GM23338 (cell line): ENCODE data around the gene FCN2. TPM values are rescaled to one million over a fixed set of nuclear protein-coding genes. Genes with fewer than 3 reads are reported as not detected.

Source experiments
- ATAC-seq: fragments of 200-7000 bp; cut with Tn5 transposase; 3 replicates; pipeline ENCODE4 v1.9.1; 2020
- DNase-seq: peaks from one replicate; pipeline ENCODE4 v3.0.0-alpha.2; 2015; ENCODE audit warnings: low spot score
- H2AFZ ChIP-seq: fragments of 200-600 bp; sonication (generic); 2 replicates; pipeline ENCODE4 v1.8.0; 2016; ENCODE audit warnings: antibody characterized with exemption, mild to moderate bottlenecking, moderate library complexity
- H3F3A ChIP-seq: fragments of 200-600 bp; sonication (generic); replicated peaks from 2 replicates; pipeline ENCODE4 v1.8.0; 2017; ENCODE audit warnings: antibody characterized with exemption, mixed run types, low read depth
- H3K27ac ChIP-seq: fragments of 200-600 bp; sonication (generic); 2 replicates; pipeline ENCODE4 v1.6.1; 2016; ENCODE audit warnings: low read depth
- H3K27me3 ChIP-seq: fragments of 200-600 bp; sonication (generic); 2 replicates; pipeline ENCODE4 v1.8.0; 2016; ENCODE audit warnings: mild to moderate bottlenecking, mixed run types, moderate library complexity; ENCODE audit not compliant: insufficient read depth
- H3K36me3 ChIP-seq: fragments of 200-600 bp; sonication (generic); 2 replicates; pipeline ENCODE4 v1.8.0; 2016; ENCODE audit warnings: mild to moderate bottlenecking; ENCODE audit not compliant: insufficient read depth
- H3K4me1 ChIP-seq: fragments of 200-600 bp; sonication (generic); 2 replicates; pipeline ENCODE4 v1.8.0; 2016; ENCODE audit warnings: mild to moderate bottlenecking, moderate library complexity; ENCODE audit not compliant: insufficient read depth
- H3K4me2 ChIP-seq: fragments of 200-600 bp; sonication (generic); 2 replicates; pipeline ENCODE4 v1.7.1; 2017; ENCODE audit warnings: mixed run types
- H3K4me3 ChIP-seq: fragments of 200-600 bp; sonication (generic); 2 replicates; pipeline ENCODE4 v1.6.1; 2016; ENCODE audit warnings: mixed run types
- H3K79me2 ChIP-seq: fragments of 200-600 bp; sonication (generic); replicated peaks from 2 replicates; pipeline ENCODE4 v1.8.0; 2017; ENCODE audit warnings: mild to moderate bottlenecking; ENCODE audit not compliant: insufficient read depth
- H3K9me2 ChIP-seq: fragments of 200-600 bp; sonication (generic); 2 replicates; pipeline ENCODE4 v1.8.0; 2017; ENCODE audit not compliant: insufficient read depth
- H4K20me1 ChIP-seq: fragments of 200-600 bp; sonication (generic); replicated peaks from 2 replicates; pipeline ENCODE4 v1.8.0; 2017; ENCODE audit warnings: mild to moderate bottlenecking; ENCODE audit not compliant: insufficient read depth
- H3K27ac Mint-ChIP-seq: 2 replicates; pipeline ENCODE4 v1.8.0; 2020; ENCODE audit warnings: inconsistent platforms, mild to moderate bottlenecking, moderate library complexity, mixed read lengths
- H3K27me3 Mint-ChIP-seq: 3 replicates; pipeline ENCODE4 v1.8.0; 2022; ENCODE audit warnings: low read depth, mild to moderate bottlenecking, moderate library complexity, mixed read lengths, inconsistent platforms; ENCODE audit not compliant: insufficient read depth, poor library complexity
- H3K36me3 Mint-ChIP-seq: 3 replicates; pipeline ENCODE4 v1.8.0; 2021; ENCODE audit warnings: low read depth, mild to moderate bottlenecking, inconsistent platforms, moderate library complexity, mixed read lengths
- H3K4me1 Mint-ChIP-seq: 3 replicates; pipeline ENCODE4 v1.8.0; 2020; ENCODE audit warnings: mild to moderate bottlenecking, inconsistent platforms, mixed read lengths
- H3K4me3 Mint-ChIP-seq: 3 replicates; pipeline ENCODE4 v1.8.0; 2021; ENCODE audit warnings: moderate library complexity, mild to moderate bottlenecking, inconsistent platforms, mixed read lengths
- H3K9me3 Mint-ChIP-seq: 3 replicates; pipeline ENCODE4 v1.8.0; 2020; ENCODE audit warnings: moderate library complexity, mild to moderate bottlenecking, inconsistent platforms, mixed read lengths
- CREB1 ChIP-seq: fragments of 250-450 bp; sonication (Bioruptor Pico); IDR thresholded peaks from 2 replicates; pipeline ENCODE4 v1.5.0; 2020; ENCODE audit warnings: low read depth, mild to moderate bottlenecking, moderate library complexity
- EZH2 ChIP-seq: fragments of 200-600 bp; sonication (generic); IDR thresholded peaks from one replicate; pipeline ENCODE4 v1.8.0; 2017; ENCODE audit warnings: antibody characterized with exemption, mild to moderate bottlenecking, low read depth; ENCODE audit not compliant: unreplicated experiment
- EZH2phosphoT487 ChIP-seq: fragments of 200-600 bp; sonication (generic); IDR thresholded peaks from one replicate; pipeline ENCODE4 v1.8.1; 2018; ENCODE audit warnings: antibody characterized with exemption; ENCODE audit not compliant: unreplicated experiment
- JUNB ChIP-seq: IDR thresholded peaks from one replicate; pipeline ENCODE4 v1.6.1; 2016; ENCODE audit warnings: antibody characterized with exemption; ENCODE audit not compliant: unreplicated experiment
- NANOG ChIP-seq: IDR thresholded peaks from 2 replicates; pipeline ENCODE4 v1.6.1; 2016; ENCODE audit warnings: antibody characterized with exemption, borderline replicate concordance
- POLR2AphosphoS5 ChIP-seq: IDR thresholded peaks from 2 replicates; pipeline ENCODE4 v1.6.1; 2016; ENCODE audit warnings: antibody characterized with exemption, low read depth
- STAT1 ChIP-seq: IDR thresholded peaks from one replicate; pipeline ENCODE4 v1.6.1; 2016; ENCODE audit warnings: antibody characterized with exemption; ENCODE audit not compliant: unreplicated experiment
- ZNF114 ChIP-seq: fragments of 250-450 bp; sonication (Bioruptor Pico); IDR thresholded peaks from 2 replicates; pipeline ENCODE4 v1.5.0; 2020; ENCODE audit warnings: mild to moderate bottlenecking, moderate library complexity
- ZNF331 ChIP-seq: fragments of 250-450 bp; sonication (Bioruptor Pico); IDR thresholded peaks from 2 replicates; pipeline ENCODE4 v1.5.0; 2020; ENCODE audit warnings: low read depth, mild to moderate bottlenecking, moderate library complexity
- polyA plus RNA-seq: library from polyadenylated mRNA; unstranded; fragments of >200 nt; fragmentation: Nextera tagmentation; extraction: Ambion mirVana; gene quantifications from 2 replicates; pipeline ENCODE4 v1.2.1, GENCODE V29; 2016
- total RNA-seq: library from RNA; depleted of rRNA; stranded (reverse); fragments of >200 nt; shearing (Covaris generic); gene quantifications from 2 replicates; pipeline ENCODE4 v1.2.3, GENCODE V29; 2014
- TF ChIP-seq, protein P1 (sequence below): IDR thresholded peaks from one replicate; pipeline ENCODE4 v1.6.1; 2018; ENCODE audit warnings: antibody characterized with exemption; ENCODE audit not compliant: unreplicated experiment
- TF ChIP-seq, protein P2 (sequence below), 2 experiments: fragments of 200-600 bp in 1 of 2; sonication (generic) in 1 of 2; conservative IDR thresholded peaks; 2 replicates each; pipeline versions ENCODE4 v1.5.1 to v1.6.1; 2016 to 2017; ENCODE audit warnings: antibody characterized with exemption in 2 of 2, low read depth in 2 of 2, mild to moderate bottlenecking in 2 of 2, moderate library complexity in 1 of 2
- TF ChIP-seq, protein P3 (sequence below): IDR thresholded peaks from 2 replicates; pipeline ENCODE4 v1.6.1; 2016; ENCODE audit warnings: antibody characterized with exemption
- TF ChIP-seq, protein P4 (sequence below): fragments of 250-450 bp; sonication (Bioruptor Pico); IDR thresholded peaks from 2 replicates; pipeline ENCODE4 v1.5.0; 2020; ENCODE audit warnings: mild to moderate bottlenecking, moderate library complexity

Gene FCN2
- total and polyA plus RNA-seq, 2 experiments from 2014 or later: not detected

DNA sequence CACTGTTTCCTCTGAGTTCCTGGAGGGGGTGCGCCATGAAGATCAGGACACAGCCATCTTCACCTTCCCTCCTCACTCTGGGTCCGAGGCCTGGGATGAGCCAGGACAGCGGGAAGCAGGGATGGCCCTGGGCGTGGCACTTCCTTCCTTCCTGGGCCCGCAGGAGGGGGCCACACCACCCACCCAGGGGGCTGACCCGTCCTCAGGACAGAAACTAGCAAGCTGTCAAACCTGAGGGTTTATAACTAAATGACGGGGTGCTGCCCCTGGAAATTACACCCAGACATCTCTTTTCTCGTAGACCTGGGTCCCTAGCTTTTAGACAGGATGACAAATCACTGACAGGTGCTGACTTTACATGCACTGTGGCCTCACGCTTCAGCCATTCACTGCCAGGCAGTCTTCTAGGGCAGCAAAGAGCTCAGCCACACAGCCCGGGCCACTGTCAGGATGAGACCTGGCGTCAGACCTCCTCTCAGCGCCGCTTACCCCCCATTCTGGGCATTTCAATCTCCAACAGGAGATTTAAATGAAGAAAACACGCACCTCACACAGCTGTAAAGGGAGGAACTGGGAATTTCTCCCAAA is 8.1 kb downstream of the FCN2 start:
- no peak for ATAC-seq
- Histone ChIP-seq H3K9me2 (no peaks in the 10 kb centered on the region), H2AFZ (no peak overlapping the region), H3K27me3 (no peaks in the 10 kb centered on the region), H3F3A (no peaks in the 10 kb centered on the region), H3K4me2 (no peak overlapping the region), H3K4me1 (no peaks in the 10 kb centered on the region), H3K79me2 (no peaks in the 10 kb centered on the region), H3K27ac (no peak overlapping the region), H3K36me3 (no peaks in the 10 kb centered on the region), H3K4me3 (no peak overlapping the region), H4K20me1 (no peaks in the 10 kb centered on the region)
- Mint-ChIP-seq H3K27me3 (no peaks in the 10 kb centered on the region), H3K27ac (no peak overlapping the region), H3K9me3 (peaks cover 6% of the 10 kb centered on the region; the same call in 2 of the 3 replicates), H3K4me3 (no peak overlapping the region), H3K4me1 (no peaks in the 10 kb centered on the region), H3K36me3 (peaks cover 2% of the 10 kb centered on the region; the same call in 1 of the 3 replicates)
- TF ChIP-seq ZNF114 (CRISPR knock-in tag) (no peak), CREB1 (CRISPR knock-in tag) (no peak), STAT1 (no peak), EZH2 (no peak), NANOG (no peak), ZNF331 (CRISPR knock-in tag) (no peak), EZH2phosphoT487 (no peak), POLR2AphosphoS5 (no peak), JUNB (no peak)
- TF ChIP-seq, protein P1, sequence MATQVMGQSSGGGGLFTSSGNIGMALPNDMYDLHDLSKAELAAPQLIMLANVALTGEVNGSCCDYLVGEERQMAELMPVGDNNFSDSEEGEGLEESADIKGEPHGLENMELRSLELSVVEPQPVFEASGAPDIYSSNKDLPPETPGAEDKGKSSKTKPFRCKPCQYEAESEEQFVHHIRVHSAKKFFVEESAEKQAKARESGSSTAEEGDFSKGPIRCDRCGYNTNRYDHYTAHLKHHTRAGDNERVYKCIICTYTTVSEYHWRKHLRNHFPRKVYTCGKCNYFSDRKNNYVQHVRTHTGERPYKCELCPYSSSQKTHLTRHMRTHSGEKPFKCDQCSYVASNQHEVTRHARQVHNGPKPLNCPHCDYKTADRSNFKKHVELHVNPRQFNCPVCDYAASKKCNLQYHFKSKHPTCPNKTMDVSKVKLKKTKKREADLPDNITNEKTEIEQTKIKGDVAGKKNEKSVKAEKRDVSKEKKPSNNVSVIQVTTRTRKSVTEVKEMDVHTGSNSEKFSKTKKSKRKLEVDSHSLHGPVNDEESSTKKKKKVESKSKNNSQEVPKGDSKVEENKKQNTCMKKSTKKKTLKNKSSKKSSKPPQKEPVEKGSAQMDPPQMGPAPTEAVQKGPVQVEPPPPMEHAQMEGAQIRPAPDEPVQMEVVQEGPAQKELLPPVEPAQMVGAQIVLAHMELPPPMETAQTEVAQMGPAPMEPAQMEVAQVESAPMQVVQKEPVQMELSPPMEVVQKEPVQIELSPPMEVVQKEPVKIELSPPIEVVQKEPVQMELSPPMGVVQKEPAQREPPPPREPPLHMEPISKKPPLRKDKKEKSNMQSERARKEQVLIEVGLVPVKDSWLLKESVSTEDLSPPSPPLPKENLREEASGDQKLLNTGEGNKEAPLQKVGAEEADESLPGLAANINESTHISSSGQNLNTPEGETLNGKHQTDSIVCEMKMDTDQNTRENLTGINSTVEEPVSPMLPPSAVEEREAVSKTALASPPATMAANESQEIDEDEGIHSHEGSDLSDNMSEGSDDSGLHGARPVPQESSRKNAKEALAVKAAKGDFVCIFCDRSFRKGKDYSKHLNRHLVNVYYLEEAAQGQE: no peak
- TF ChIP-seq, protein P2, sequence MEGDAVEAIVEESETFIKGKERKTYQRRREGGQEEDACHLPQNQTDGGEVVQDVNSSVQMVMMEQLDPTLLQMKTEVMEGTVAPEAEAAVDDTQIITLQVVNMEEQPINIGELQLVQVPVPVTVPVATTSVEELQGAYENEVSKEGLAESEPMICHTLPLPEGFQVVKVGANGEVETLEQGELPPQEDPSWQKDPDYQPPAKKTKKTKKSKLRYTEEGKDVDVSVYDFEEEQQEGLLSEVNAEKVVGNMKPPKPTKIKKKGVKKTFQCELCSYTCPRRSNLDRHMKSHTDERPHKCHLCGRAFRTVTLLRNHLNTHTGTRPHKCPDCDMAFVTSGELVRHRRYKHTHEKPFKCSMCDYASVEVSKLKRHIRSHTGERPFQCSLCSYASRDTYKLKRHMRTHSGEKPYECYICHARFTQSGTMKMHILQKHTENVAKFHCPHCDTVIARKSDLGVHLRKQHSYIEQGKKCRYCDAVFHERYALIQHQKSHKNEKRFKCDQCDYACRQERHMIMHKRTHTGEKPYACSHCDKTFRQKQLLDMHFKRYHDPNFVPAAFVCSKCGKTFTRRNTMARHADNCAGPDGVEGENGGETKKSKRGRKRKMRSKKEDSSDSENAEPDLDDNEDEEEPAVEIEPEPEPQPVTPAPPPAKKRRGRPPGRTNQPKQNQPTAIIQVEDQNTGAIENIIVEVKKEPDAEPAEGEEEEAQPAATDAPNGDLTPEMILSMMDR (conservative IDR thresholded peaks at IDR 0.05; ENCODE audit: low read depth in 2 of 2): no peak
- TF ChIP-seq, protein P3, sequence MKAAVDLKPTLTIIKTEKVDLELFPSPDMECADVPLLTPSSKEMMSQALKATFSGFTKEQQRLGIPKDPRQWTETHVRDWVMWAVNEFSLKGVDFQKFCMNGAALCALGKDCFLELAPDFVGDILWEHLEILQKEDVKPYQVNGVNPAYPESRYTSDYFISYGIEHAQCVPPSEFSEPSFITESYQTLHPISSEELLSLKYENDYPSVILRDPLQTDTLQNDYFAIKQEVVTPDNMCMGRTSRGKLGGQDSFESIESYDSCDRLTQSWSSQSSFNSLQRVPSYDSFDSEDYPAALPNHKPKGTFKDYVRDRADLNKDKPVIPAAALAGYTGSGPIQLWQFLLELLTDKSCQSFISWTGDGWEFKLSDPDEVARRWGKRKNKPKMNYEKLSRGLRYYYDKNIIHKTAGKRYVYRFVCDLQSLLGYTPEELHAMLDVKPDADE: no peak
- TF ChIP-seq, protein P4, sequence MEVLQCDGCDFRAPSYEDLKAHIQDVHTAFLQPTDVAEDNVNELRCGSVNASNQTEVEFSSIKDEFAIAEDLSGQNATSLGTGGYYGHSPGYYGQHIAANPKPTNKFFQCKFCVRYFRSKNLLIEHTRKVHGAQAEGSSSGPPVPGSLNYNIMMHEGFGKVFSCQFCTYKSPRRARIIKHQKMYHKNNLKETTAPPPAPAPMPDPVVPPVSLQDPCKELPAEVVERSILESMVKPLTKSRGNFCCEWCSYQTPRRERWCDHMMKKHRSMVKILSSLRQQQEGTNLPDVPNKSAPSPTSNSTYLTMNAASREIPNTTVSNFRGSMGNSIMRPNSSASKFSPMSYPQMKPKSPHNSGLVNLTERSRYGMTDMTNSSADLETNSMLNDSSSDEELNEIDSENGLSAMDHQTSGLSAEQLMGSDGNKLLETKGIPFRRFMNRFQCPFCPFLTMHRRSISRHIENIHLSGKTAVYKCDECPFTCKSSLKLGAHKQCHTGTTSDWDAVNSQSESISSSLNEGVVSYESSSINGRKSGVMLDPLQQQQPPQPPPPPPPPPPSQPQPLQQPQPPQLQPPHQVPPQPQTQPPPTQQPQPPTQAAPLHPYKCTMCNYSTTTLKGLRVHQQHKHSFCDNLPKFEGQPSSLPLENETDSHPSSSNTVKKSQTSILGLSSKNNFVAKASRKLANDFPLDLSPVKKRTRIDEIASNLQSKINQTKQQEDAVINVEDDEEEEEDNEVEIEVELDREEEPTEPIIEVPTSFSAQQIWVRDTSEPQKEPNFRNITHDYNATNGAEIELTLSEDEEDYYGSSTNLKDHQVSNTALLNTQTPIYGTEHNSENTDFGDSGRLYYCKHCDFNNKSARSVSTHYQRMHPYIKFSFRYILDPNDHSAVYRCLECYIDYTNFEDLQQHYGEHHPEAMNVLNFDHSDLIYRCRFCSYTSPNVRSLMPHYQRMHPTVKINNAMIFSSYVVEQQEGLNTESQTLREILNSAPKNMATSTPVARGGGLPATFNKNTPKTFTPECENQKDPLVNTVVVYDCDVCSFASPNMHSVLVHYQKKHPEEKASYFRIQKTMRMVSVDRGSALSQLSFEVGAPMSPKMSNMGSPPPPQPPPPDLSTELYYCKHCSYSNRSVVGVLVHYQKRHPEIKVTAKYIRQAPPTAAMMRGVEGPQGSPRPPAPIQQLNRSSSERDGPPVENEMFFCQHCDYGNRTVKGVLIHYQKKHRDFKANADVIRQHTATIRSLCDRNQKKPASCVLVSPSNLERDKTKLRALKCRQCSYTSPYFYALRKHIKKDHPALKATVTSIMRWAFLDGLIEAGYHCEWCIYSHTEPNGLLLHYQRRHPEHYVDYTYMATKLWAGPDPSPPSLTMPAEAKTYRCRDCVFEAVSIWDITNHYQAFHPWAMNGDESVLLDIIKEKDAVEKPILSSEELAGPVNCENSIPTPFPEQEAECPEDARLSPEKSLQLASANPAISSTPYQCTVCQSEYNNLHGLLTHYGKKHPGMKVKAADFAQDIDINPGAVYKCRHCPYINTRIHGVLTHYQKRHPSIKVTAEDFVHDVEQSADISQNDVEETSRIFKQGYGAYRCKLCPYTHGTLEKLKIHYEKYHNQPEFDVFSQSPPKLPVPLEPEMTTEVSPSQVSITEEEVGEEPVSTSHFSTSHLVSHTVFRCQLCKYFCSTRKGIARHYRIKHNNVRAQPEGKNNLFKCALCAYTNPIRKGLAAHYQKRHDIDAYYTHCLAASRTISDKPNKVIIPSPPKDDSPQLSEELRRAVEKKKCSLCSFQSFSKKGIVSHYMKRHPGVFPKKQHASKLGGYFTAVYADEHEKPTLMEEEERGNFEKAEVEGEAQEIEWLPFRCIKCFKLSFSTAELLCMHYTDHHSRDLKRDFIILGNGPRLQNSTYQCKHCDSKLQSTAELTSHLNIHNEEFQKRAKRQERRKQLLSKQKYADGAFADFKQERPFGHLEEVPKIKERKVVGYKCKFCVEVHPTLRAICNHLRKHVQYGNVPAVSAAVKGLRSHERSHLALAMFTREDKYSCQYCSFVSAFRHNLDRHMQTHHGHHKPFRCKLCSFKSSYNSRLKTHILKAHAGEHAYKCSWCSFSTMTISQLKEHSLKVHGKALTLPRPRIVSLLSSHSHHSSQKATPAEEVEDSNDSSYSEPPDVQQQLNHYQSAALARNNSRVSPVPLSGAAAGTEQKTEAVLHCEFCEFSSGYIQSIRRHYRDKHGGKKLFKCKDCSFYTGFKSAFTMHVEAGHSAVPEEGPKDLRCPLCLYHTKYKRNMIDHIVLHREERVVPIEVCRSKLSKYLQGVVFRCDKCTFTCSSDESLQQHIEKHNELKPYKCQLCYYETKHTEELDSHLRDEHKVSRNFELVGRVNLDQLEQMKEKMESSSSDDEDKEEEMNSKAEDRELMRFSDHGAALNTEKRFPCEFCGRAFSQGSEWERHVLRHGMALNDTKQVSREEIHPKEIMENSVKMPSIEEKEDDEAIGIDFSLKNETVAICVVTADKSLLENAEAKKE (CRISPR knock-in tag): no peak
- DNase-seq: no peak
